Testis (tissue), 2 donors: ENCODE measurements around the gene SLC6A19.

Source experiments
- CTCF ChIP-seq, 3 experiments: fragments of 450-650 bp in 2 of 3; fragments of 200-600 bp in 1 of 3; sonication (generic) in 1 of 3; IDR thresholded peaks; one replicate each; pipeline ENCODE4 v1.5.1; 2016 to 2019; ENCODE audit warnings: antibody characterized with exemption in 3 of 3, mild to moderate bottlenecking in 2 of 3, moderate library complexity in 1 of 3
- POLR2A ChIP-seq: fragments of 450-650 bp; IDR thresholded peaks from one replicate; pipeline ENCODE4 v1.6.1; 2017; ENCODE audit warnings: antibody characterized with exemption, mild to moderate bottlenecking, moderate library complexity

GRCh38 chr5:1212271-1212670 is 10.9 kb downstream of the SLC6A19 start:
- TF ChIP-seq POLR2A (no peak), CTCF (IDR thresholded peaks at IDR 0.05) (no peak)
